IPS-18a (cell line): Measurements from ENCODE around the gene CREG2.

Experiments
- H3K27ac ChIP-seq: one replicate; pipeline ENCODE4 v1.5.1; 2013; ENCODE audit warnings: low read length
- H3K27me3 ChIP-seq: one replicate; pipeline ENCODE4 v1.6.1; 2013; ENCODE audit warnings: mild to moderate bottlenecking, low read length; ENCODE audit not compliant: control insufficient read depth, insufficient read depth
- H3K36me3 ChIP-seq: one replicate; pipeline ENCODE4 v1.6.1; 2013; ENCODE audit warnings: low read depth, low read length; ENCODE audit not compliant: control insufficient read depth
- H3K4me1 ChIP-seq: one replicate; pipeline ENCODE4 v1.6.1; 2013; ENCODE audit warnings: low read depth, low read length; ENCODE audit not compliant: control insufficient read depth
- H3K4me3 ChIP-seq: one replicate; pipeline ENCODE4 v1.5.1; 2013; ENCODE audit warnings: low read length
- H3K9ac ChIP-seq: one replicate; pipeline ENCODE4 v1.6.1; 2013; ENCODE audit warnings: mild to moderate bottlenecking, low read length, moderate library complexity
- H3K9me3 ChIP-seq: one replicate; pipeline ENCODE4 v1.6.1; 2013; ENCODE audit warnings: low read depth, low read length; ENCODE audit not compliant: control insufficient read depth

The CREG2 gene

DNA sequence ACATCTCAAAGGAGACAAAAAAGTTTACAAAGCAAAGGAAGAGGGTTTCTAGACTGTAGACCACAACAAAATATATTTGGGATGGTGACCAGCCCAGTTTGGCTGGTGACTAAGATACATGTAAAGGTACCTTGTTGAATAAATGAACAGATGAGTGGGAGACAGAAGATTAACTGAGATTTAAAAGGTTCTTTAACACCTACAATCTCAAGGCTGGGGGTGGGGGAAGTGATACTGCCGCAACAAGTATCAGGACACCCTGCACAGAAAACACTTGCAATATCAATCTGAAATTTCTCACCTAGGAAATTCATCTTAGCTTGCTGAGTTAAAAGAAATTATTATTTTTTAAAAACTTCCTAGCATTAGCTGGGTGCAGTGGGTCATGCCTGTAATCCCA, 87.1 kb downstream of the CREG2 start:
- Histone ChIP-seq H3K27ac (no peak overlapping the region), H3K4me1 (no peaks in the 10 kb centered on the region)

DNA sequence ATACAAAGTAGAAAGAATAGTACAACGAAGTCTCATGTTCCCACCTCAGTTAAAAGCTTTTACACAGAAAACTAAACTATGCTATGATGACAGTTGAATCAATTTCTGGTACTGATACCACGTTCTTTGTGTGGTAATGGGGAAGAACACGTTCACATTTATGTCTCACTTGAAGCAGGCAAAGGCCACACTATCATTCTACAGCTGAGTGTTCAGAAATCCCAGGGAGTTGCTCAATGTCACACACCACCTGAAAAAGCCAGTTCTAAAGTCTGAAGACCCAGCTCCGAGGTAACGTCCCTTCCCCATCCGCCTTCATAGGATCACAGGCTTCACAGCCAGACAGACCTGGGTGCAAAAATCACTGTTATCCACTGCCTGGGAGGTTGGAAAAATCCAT, 87.7 kb downstream of the CREG2 start:
- no peaks in the 10 kb centered on the region for H3K9me3 ChIP-seq
- peaks cover 3% of the 10 kb centered on the region for H3K36me3 ChIP-seq
- H3K9ac ChIP-seq: no peak overlapping the region
- H3K27me3 ChIP-seq: no peaks in the 10 kb centered on the region
- H3K27ac ChIP-seq: no peak overlapping the region
- no peak overlapping the region for H3K4me3 ChIP-seq
- no peaks in the 10 kb centered on the region for H3K4me1 ChIP-seq

More for the DNA sequence above, 87.1 kb downstream of the CREG2 start:
- Histone ChIP-seq H3K36me3 (no peaks in the 10 kb centered on the region), H3K9ac (no peak overlapping the region), H3K9me3 (no peaks in the 10 kb centered on the region), H3K4me3 (no peak overlapping the region), H3K27me3 (no peaks in the 10 kb centered on the region)

DNA sequence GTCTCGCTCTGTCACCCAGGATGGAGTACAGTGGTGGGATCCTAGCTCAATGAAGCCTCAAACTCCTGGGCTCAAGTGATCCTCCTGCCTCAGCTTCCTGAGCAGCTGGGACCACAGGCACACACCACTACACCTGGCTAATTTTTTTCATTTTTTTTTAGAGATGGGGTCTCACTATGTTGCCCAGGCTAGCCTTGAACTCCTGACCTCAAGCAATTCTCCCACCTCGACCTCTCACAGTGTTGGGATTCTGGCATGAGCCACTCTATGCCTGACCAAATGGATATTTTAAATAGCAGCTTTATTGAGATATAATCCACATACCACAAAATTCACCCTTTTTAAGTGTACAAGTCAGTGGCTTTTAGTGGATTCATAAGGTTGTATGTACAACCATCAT, 89.9 kb downstream of the CREG2 start:
- no peaks in the 10 kb centered on the region for H3K9me3 ChIP-seq
- H3K27me3 ChIP-seq: no peaks in the 10 kb centered on the region
- no peak overlapping the region for H3K27ac ChIP-seq
- peaks cover 14% of the 10 kb centered on the region for H3K36me3 ChIP-seq
- no peak overlapping the region for H3K9ac ChIP-seq
- no peak overlapping the region for H3K4me3 ChIP-seq
- no peaks in the 10 kb centered on the region for H3K4me1 ChIP-seq

DNA sequence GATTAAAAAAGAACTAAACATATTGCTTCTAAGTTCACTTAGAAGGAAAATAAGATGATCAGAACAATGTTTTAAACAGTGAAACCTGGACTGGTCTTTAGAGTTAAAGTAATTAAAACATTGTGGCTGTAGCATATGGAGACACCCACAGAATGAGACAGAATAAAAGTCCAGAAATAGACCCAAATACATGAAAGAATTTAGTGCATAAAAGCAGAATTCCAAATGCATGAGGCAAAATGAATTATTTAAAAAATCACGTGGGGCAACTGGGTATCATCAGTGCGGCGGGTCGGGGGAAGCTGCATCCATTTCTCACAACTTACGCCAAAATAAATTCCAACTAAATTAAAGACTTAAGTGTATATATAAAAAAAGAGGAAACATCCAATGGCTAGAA, 90.9 kb downstream of the CREG2 start:
- H3K27ac ChIP-seq: no peak overlapping the region
- no peak overlapping the region for H3K9ac ChIP-seq
- no peaks in the 10 kb centered on the region for H3K4me1 ChIP-seq
- H3K4me3 ChIP-seq: no peak overlapping the region
- H3K36me3 ChIP-seq: peaks cover 20% of the 10 kb centered on the region
- H3K27me3 ChIP-seq: no peaks in the 10 kb centered on the region
- H3K9me3 ChIP-seq: no peaks in the 10 kb centered on the region

DNA sequence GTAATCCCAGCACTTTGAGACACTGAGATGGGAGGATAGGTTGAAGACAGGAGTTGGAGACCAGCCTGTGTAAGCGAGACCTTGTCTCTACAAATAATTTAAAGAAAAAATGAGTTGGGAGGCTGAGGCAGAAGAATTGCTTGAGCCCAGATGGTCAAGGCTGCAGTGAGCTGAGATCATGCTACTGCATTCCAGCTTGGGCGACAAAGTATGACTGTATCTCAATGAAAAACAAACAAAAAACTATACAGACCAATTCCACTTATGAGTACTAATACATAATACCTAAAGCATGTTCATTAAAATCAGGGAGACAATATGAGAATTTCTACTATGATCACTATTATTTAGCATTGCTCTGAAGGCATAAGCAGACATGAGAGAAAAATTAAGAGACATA, 91.4 kb downstream of the CREG2 start:
- peaks cover 20% of the 10 kb centered on the region for H3K36me3 ChIP-seq
- H3K27ac ChIP-seq: no peak overlapping the region
- H3K4me1 ChIP-seq: no peaks in the 10 kb centered on the region
- no peaks in the 10 kb centered on the region for H3K27me3 ChIP-seq
- no peaks in the 10 kb centered on the region for H3K9me3 ChIP-seq
- H3K9ac ChIP-seq: no peak overlapping the region
- no peak overlapping the region for H3K4me3 ChIP-seq
